GM11168 (cell line): ENCODE measurements around the gene MT4.

ENCODE experiments used
- in situ Hi-C: fragments of 300-500 bp; cut with MboI; formaldehyde crosslinking; loops from one replicate; pipeline ENCODE4 v1.12.0; 2022; ENCODE audit warnings: low sequenced_read_pairs; ENCODE audit not compliant: unreplicated experiment

Gene MT4

DNA sequence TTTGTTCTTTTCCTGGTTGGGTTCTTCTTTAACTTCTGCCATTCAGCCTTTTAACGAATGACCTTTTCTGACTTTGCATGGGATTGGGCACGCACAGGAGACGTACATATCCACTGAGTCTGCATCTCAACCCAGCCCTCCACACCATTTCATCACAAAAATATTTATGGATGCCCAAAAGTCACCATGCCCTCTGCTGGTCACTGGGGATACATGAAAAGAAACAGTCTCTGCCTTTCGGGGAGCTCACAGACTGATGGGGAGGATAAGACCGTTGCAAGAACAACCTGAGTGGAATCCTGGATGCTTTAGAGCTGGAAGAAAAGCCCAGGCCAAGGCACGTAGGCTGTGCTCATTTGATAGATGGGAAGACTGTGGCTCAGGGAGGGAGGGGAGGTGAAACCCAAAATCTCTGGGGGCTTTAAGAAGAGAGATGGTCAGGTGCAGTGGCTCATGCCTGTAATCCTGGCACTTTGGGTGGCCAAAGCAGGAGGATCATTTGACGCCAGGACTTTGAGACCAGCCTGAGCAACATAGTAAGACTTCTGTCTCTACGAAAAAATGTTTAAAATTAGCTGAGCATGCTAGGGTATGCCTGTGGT, 35.6 kb downstream of the MT4 start:
- in situ Hi-C loops: no loop called here

GRCh38 chr16:56601325-56601724, 36.5 kb downstream of the MT4 start:
- in situ Hi-C loops: no loop called here

DNA sequence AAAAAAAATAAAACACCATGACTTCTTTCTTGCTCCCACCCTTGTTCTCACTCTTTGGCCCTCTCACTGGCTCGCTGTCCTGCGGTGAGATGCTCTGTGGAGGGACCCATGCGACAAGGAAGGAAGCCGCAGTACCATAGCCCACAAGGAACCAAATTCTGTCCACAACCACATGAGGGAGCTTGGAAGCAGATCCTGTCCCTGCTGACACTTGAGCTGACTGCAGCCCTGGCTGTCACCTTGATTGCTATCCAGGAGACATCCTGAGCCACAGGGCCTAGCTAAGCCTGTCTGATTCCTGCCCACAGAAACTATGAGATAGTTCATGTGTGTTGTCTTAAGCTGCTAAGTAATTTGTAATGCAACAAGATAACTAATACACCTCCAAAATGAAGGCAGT, 38.7 kb downstream of the MT4 start:
- in situ Hi-C loops: no loop called here

- in situ Hi-C loops: no loop called here
Measured at GRCh38 chr16:56604966-56605365, 40.1 kb downstream of the MT4 start.

GRCh38 chr16:56605475-56605874, 40.6 kb downstream of the MT4 start:
- in situ Hi-C loops: no loop called here

DNA sequence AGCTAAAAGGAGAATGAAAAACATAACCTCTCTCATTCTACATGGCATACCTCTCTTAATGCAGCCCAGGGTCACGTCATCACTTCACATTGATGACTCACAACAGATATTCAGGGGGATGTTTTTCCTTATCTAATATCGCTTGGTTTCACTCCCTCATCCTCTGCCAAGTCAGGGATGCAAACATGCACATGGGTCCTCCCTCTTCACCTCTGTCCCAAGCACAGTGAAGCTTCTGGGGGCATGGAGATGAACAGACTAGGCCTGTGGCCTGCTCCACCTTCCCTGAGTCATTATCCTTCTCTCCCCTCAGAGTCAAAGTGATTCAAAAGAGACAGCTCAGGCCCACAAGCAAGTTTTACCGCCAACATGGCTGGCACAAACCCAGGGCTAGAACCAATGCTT, 41.2 kb downstream of the MT4 start:
- in situ Hi-C loops: no loop called here

- in situ Hi-C loops: no loop called here
Measured at GRCh38 chr16:56606476-56607108, 41.7 kb downstream of the MT4 start.

DNA sequence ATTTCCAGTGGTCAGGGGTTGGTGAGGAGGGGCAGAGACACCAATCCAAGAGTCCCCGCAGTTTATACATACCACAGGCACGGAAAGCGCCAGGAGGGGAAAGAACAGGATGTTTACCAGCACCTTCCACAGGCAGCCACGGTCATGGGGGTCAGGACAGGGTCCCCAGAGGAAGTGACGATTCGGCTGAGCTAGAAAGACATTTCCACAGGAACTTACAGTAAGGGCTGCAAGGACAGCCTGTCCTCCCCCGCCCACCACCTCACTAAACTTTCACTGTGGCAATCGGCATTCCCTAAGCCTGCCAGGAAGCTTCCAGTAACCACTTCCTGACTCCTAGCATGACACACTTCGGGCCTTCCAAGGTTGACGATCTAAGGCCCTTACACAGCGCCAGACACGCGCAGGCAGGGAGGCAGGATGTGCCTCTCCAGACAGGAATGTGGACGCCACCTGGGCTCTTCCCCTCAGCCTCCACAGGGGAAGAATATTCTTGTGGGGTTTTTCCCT, 42.3 kb downstream of the MT4 start:
- in situ Hi-C loops: no loop called here

GRCh38 chr16:56607675-56608042, 42.8 kb downstream of the MT4 start:
- in situ Hi-C loops: no loop called here

- in situ Hi-C loops: no loop called here
Measured at GRCh38 chr16:56608043-56608875, 43.4 kb downstream of the MT4 start, which contains the start of gene MT2A. Gene MT2A, plus strand, starts transcription at chr16:56608584. Its CDS starts 72 bp downstream, at chr16:56608656.

GRCh38 chr16:56608876-56609462, 44.1 kb downstream of the MT4 start:
- in situ Hi-C loops: no loop called here

DNA sequence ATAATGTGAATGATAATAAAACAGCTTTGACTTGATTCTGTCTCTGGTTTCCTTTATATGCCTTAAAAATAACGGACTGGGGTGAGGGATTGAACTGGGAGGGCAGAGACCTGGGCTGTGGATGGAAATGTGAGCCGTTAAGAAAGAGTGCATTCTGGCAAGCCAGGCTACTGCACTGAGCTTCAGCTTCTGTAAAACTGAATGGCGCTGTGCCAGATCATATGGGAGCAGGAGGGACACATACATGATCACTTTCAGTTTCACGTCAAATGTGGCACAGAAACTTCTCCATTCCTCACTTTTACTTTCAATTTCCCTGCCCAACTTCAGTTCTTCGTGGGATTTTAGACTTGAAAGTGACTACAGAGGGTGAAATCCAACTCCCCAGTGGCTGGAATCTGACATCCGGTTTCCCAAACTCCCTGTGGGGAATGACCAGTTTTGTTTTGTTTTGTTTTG, 44.6 kb downstream of the MT4 start:
- in situ Hi-C loops: no loop called here

- in situ Hi-C loops: no loop called here
Measured at GRCh38 chr16:56610017-56610608, 45.2 kb downstream of the MT4 start.

DNA sequence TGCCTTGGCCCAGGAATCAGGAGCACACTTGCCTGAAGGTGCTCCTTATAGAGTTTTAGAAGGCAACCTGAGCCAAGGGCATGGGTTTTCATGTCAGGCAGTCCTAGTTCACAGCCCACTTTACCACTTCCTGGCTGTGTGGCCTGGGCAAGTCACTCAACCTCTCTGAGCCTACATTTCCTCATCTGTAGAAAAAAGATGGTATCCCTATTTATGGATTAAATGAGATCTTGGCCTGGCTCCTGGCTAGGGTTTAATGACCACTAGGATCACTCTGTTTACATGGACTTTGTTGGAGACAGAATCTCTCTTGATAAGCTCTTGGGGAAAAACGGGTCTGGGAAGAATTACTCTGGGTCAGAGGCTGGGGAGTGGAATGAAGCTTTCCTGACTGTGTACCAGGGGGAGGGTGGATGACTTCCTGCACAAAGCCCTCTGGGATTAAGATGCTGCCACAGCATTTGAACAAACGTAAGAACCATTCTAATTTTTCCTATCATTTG, 45.8 kb downstream of the MT4 start:
- in situ Hi-C loops: no loop called here

DNA sequence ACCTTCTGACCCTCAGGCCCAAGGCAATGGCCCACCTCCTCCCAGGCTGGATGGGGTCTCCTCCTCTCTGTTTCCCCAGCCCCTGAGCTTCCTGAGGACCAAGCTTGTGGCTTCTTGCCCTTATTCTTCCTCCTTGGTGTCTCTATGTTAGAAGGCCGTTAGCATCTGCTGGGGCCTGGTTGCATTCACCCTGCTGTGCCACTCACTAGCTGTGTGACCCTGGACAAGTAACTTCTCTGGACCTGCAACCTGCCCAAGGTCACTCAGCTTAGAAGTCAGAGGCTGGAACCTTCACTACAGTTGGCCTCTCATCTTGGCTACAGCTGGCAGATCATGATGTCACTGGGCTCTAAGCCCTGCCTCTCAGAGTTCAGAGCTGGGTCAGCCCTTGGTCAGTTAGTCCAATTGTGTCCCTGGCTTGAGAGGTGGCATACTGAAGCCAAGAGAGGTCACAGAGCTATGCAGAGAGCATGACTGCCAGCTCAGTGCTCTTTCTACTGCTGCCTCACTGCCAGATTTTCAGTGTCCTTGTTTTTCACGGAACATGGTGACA, 46.5 kb downstream of the MT4 start:
- in situ Hi-C loops: no loop called here

GRCh38 chr16:56613706-56614105, 48.8 kb downstream of the MT4 start:
- in situ Hi-C loops: no loop called here

DNA sequence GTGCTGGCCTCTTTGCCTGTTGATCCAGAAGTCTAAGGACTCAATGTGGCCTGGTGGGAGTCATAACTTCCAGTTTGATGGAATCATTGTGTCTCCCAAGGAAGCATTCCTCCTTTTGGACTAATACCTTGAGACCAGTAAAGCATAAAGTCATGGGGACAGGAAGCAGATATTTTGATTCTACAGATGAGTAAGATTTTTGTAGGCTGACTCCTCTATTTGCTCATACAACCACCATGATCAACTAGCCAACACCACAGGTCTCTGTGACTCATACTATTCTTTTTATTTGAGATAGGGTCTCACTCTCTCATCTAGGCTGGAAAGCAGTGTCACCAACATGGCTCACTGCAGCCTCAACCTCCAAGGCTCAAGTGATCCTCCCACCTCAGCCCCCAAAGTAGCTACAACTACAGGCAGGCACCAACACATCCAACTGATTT, 49.7 kb downstream of the MT4 start:
- in situ Hi-C loops: no loop called here

DNA sequence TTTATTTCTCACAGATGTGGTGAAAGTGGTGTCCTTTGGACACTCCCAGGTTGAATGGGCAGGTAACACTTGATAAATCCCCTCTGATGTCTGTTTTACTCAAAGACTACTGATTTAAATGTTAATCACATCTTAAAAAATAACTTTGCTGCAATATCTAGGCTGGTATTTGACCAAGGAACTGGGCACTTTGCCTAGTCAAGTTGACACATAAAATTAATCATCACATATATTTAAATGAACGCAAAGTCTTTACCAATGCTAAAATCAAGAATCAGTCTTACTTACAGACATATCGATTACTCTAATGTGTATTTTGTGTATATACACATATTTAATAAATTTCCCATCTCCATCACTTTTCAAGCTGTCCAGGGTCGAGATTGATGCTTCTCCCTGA, 50.5 kb downstream of the MT4 start:
- in situ Hi-C loops: no loop called here

- in situ Hi-C loops: no loop called here
Measured at GRCh38 chr16:56616608-56617211, 51.8 kb downstream of the MT4 start.
